ENCODE data around the gene DGKG.

DNA sequence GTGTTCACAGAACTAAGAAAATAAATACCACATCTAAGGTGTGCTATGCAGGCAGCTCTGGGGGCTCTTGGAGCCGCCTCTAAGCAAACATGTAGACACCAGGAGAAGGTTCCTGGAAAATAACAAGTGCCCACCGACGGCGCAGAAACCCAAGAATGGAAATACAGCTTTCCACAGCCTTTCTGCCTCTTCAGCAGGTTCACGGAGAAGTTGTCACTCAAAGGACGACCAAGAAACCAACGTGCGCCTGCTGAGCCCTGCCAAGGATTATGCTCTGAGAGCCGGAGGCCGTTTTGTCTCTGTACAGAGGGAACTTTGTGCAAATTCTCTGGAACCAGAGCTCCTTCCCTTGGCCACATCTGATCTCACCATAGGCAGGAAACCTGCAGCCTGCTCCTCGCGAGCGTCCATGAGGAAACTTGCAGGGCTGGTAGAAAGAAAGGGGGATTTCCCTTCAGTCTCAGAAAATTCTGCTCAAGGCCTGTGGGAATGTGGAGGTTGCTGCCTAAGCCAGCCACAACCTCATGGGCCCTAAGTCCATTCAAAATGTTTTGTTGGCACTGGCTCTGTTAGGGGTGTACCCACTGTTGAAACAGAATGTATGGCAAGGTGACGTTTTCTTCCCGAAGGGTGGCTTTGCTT, 212.6 kb downstream of the DGKG start:
- TF ChIP-seq POLR2AphosphoS5 (IDR thresholded peaks at IDR 0.05) (no peak), EP300 (IDR thresholded peaks at IDR 0.05) (no peak)

All from suprapubic skin (tissue), 4 donors.